ENCODE measurements around the gene DCAKD.
"Not testable (repeated sequence)": the region's sequence is repeated elsewhere in the genome, so short reads cannot be mapped to it uniquely, and the experiment has no call there.

DCAKD gene

DNA sequence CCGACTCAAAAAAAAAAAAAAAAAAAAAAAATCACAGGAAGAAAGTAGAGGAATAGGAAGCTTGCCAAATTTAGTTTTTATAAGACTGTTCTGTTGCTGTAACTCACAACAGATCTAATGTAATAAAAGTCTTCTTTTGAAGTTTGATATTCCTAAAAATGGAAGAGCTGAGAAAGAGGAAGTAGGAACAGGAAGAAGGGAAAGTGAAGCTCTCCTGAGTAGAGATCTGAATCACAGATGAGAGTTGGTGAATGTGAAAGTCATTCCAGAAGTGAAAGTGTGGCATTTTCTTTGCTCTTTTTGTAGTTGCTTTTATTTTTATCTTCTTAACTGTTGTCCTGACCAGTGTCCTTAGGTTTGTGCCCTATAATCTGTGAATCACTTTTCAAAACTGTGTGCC, 11.8 kb upstream of the DCAKD start:
- no peak for DNase-seq (ENCODE audit: low spot score)

DNA sequence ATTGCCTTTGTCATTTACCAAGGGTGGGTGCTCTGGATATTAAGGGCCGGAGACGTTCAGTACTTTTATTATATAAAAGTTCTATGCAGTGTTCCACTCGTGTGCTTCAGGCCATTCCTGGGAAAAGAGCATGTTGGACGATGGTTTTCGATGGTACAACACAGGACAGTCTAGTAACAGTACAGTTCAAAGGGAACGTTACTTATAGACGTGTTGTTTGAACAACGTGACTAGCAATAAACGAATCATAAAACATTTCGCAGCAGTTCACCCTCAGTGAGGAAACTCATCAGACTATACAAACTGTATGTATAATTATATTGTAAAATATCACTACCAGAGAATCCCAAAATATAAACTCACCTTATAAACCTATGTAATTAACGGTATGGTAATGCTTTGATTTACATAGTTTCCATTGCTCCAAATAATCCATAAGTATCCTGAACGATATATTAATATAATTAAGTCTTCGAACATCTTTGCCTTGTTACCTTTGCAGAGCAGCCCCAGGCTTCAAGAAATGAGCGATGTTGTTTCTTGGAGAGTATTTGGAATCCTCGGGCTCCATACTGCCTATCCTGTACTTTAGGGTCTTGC, 10.3 kb upstream of the DCAKD start:
- no peak for DNase-seq (ENCODE audit: low spot score)

GRCh38 chr17:45060797-45061605, 9.6 kb upstream of the DCAKD start, which contains the start of gene NMT1:
Gene NMT1, plus strand, starts transcription at chr17:45061317. Its CDS starts 13 bp downstream, at chr17:45061330.
- peak; percentile 89 for DNase-seq (ENCODE audit: low spot score)

DNA sequence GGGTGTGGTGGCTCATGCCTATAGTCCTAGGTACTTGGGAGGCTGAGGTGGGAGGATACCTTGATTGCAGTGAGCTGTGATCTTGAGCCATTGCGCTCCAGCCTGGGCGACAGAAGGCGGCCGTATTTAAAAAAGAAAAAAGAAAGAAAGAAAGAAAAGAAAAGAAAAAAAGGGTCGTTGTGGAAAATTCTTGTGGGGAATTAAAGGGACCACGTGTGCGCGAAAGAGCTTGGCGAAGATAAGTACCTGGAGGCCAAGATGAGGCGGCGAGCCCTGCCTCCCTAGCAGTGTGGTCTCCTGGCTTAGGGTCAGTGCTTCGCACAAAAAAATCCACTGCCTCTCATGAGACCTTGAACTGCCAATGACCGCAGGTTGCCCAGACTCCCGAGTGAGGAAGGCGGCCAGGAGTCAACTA, 9.0 kb upstream of the DCAKD start:
- DNase-seq (ENCODE audit: low spot score), result no peak

DNA sequence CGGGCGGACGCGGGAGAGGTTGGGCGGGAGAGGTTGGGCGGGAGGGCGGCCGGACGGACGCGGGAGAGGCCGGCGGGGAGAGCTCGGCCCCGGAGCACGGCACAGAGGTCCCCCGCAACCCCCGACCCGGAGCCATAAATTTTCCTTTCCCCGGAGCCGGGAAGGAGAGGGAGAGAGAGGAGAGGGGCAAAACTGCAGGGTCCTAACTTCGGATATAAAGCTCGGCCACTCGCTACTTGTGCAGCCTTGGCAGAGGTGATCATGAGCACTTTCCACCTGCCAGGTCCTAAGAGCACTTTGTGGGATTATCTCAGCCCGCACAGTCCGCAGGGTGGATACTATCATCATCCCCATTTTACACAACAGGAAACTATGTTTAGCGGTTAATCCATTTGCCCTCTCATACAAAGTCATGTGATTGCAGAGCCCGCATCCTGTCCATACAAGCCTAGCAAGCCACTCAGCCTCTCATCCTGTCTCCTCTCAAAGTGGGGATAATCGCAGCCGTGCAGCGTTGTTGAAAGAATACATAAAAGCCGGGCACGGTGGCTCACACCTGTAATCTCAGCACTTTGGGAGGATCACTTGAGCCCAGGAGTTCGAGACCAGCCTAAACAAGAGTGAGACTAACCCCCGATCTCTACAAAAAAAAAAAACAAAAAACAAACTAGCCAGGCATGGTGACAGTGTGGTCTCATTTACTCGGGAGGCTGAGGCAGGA, 780 bp upstream of the DCAKD start:
- no peak for DNase-seq (ENCODE audit: low spot score)

DNA sequence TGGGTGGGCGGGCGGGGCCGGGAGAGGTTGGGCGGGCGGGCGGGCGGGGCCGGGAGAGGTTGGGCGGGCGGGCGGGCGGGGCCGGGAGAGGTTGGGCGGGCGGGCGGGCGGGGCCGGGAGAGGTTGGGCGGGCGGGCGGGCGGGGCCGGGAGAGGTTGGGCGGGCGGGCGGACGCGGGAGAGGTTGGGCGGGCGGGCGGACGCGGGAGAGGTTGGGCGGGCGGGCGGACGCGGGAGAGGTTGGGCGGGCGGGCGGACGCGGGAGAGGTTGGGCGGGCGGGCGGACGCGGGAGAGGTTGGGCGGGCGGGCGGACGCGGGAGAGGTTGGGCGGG, 254 bp upstream of the DCAKD start:
- not testable (repeated sequence) for DNase-seq (ENCODE audit: low spot score)

- no peak for DNase-seq (ENCODE audit: low spot score)
Measured at GRCh38 chr17:45050481-45051059, 862 bp downstream of the DCAKD start.

DNA sequence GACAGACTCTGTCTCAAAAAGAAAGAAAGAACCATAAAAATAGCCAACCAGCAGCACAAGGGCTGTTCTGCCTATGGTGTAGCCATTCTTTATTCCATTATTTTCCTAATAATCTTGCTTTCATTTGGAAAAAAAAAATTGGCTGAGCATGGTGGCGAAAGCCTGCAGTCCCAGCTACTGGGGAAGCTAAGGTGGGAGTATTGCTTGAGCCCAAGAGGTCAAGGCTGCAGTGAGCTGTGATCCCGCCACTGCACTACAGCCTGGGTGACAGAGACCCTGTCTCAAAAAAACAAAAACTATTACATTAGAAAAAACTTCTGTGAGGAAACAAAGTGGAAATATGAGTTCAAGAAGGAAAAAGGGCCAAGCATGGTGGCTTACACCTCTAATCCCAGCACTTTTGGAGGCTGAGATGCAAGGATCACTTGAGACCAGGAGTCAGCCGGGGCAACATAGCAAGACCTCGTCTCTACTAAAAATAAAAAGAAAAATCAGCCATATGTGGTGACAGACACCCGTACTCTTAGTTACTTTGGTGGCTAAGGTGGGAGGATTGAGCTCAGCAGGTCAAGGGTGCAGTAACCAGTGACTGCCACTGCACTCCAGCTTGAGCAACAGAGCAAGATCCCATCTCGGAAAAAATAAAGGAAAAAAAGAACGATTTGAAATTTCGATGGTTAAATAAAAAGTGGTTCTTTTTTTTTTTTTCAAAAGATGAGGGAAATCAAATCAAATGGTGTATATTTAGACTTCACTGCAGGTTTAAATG, 2.5 kb downstream of the DCAKD start:
- DNase-seq (ENCODE audit: low spot score), result no peak

DNA sequence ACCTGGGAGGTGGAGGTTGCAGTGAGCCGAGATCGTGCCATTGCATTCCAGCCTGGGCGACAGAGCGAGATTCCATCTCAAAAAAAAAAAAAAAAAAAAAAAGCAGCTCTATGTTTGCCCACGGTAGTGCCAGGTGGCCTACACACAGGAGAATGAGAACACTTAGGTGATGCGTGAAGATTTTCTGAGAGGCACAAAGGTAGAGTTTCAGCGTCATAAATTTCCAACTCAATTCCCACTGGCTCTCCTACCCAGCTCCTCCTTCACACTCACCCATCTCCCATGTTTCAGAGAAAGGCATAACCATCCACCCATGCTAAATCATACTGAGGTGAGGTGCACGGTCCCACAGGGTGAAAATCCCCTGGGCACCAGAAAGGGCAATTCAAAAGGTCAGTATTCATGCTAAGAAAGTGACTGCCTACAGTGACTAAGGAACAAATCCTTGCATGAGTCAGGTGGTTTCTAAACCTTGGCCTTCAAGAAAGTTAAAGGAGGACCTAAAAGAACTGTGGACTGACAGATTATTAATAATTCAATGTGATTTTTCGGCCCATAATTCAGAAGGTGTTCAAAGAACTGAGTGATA, 4.8 kb downstream of the DCAKD start:
- DNase-seq (ENCODE audit: low spot score), result no peak

GRCh38 chr17:45043813-45044540, 7.5 kb downstream of the DCAKD start:
- no peak for DNase-seq (ENCODE audit: low spot score)

GRCh38 chr17:45042346-45043120, 8.9 kb downstream of the DCAKD start:
- DNase-seq (ENCODE audit: low spot score), result no peak

DNA sequence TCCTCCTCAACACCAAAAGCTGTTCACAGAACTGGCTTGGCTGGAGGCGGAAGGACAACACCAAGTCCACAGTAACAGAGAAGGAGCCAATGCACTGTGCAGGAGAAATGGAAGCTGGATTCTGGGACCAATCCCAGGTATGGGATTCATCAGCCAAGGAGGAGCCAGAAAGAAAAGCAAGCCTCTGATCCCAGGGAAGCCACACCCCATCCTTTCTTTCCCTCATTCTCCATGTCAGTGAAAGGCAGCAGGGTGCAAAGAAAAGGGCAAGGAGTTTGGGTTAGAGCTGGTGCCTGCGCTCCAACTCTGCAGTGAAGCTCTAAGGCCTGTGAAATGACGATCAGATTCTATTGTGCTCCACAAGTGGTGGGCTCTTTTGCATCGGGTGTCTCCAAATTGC, 11.0 kb downstream of the DCAKD start:
- no peak for DNase-seq (ENCODE audit: low spot score)

DNA sequence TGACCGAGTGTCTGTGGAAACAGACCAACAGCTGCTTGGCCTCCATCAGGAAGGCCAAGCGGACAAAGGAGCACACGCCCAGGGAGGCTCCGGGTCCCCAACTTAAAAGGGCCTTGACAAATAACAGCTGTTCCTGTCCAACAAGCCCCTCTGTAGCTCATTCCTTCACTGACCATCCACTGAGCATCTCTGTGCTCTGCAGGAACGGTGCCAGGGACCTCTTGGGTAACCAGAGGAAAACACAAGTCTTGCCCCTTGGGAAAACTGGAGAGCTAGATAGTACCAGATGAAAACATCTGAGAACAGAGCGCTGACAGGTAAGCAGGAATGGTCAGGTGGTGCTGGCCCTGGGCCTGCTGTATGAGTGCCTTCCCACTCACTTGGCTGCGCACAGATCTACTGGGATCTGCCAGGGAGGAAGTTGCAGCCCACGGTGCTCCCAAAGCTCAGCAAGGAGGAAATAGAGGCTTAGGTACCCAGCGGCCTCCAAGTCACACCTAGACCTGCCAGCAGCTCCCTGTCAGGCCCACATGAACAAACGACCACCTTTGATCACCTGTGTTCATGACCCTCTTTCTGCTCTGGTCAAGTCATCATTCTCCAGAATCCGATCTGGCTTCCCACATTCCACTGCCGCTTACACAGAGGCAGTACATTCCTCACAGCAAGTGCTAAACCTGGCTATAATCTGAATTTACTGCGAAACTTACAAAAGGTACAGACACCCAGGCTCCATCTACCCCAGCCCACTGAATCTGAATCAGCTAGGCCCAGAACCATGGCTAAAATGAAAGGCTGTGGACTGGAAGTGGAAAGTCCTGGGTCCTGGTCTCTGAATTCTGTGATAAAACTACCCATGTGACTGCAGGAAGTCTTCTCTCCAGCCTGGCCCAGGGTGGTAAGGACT, 12.5 kb downstream of the DCAKD start:
- no peak for DNase-seq (ENCODE audit: low spot score)

DNA sequence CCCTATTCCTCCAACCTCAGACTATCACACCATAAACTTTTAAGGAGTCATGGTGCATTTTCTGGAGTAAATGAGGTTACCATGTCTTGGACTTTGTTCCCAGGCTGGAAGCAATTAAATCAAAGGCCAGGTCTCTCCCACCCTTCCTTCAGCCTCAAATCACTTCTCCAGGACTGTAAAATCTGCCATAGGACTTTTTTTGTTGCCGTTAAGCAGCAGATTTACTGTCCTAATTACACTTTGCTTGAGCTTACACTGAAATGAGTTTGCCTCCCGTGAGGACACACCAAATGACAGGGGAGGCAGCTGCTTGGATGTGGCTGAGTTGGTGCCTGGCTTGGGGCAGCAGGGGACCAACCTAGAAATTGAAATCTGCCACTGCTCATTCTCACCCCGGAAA, 14.7 kb downstream of the DCAKD start:
- DNase-seq (ENCODE audit: low spot score), result no peak

DNA sequence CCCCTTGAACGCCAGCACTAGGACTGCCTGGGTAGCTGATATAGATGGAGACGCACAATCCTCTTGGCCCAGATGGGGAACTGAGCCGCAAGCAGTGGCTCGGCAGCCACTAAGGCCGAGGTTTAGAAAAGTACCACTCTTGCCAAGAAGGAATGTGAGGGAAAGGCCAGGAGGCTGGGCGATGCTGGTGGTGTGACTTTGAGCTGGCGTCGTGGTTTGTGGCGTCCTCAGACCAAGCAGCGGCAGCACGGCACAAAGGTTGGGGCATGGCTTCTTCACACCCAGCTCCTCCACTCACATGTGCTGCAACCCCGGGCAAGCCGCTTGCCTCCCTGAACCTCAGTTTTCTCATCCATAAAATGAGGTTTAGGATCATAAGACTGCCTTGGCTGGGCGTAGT, 15.6 kb downstream of the DCAKD start:
- no peak for DNase-seq (ENCODE audit: low spot score)

DNA sequence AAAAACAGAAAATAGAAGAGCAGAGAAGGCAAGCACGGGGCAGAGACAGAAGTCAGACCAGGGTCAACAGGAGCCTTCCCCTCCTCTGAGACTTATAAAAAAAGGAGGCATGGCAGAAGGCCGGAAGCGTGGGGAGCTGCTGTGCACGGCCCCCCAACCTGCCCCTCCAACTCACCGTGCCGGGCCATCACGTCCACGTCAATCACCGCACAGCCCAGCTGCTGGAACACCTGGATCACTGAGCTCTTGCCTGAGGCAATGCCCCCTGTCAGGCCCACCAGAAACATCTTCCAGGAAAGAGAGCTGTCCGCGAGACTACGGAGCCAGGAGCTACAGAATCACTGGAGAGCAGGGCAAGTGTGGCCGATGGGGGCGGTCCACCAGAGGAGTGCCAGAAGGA, 16.8 kb downstream of the DCAKD start:
- DNase-seq (ENCODE audit: low spot score), result no peak

GRCh38 chr17:45032174-45032541, 19.3 kb downstream of the DCAKD start:
- no peak for DNase-seq (ENCODE audit: low spot score)

DNA sequence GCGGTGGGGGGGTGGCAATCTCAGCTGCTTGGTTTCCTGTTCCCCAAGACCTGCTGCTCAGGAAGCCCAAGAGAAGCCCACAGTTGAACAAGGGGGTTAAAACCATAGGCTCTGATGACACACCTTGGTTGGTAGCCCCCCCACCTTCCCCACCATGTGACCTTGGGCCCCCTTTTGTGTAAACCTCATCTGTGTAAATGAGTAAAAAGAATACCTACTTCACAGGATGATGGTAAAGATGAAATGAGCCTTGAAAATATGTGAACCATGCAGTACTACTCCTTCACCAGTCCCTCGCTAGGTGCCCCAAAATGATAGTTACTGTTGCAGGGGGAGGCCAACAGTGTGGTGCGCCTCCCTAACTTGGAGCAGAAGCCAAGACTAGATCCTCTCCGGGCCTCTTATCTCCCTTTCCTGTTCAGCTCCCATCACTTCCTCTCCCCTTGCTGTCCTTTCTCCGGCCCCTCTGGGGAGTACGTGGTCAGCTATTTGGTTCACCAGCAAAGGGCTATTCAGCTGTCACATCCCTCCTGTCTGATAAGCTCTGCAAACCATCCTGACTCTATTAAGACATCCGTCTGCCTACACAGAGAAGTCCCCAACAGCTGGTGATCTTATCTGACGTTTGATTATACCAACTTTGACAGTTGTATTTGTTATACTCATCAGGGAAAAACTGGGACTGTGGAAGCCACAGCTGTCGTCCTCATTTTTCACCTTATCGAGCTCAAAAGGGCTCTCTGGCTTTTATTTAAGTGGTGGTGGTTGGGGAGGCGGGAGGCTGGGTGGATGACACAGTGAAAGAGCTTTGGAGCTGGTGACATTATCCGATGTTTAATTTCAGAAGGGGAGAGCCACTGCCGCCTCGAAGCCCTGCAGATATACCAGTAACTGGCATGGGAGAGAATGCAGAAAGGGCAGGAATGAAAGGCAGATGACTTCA, 19.9 kb downstream of the DCAKD start:
- no peak for DNase-seq (ENCODE audit: low spot score)
